GM12864 (cell line): ENCODE data around the gene BIVM.

ENCODE experiments used
- DNase-seq: peaks from one replicate; pipeline ENCODE4 v3.0.0-alpha.2; 2011; ENCODE audit warnings: low read depth
- H3K4me3 ChIP-seq: 2 replicates; pipeline ENCODE4 v1.5.1; 2011; ENCODE audit warnings: mild to moderate bottlenecking, low read depth, low read length, control low read depth
- TF ChIP-seq, protein P1 (sequence below): IDR thresholded peaks from 2 replicates; pipeline ENCODE4 v1.5.1; 2011; ENCODE audit warnings: low read depth, mild to moderate bottlenecking, moderate library complexity, low read length, control low read depth, inconsistent platforms; ENCODE audit errors: missing control alignments

The BIVM gene

DNA sequence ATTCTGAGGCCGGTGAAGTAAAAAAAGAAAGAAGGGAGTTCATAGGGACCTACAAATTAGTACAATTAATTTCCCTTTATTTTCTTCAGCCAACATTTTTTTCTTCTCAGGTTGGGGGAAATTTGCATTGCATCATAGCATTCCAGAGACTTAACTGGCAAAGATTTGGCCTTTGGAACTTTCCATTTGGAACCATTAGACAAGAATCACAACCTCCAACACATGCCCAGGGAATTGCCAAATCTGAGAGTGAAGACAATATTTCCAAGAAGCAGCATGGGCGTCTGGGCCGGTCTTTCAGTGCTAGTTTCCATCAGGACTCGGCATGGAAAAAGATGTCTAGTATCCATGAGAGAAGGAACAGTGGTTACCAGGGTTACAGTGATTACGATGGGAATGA is 40.5 kb downstream of the BIVM start:
- no peak overlapping the region for H3K4me3 ChIP-seq
- DNase-seq = no peak
- TF ChIP-seq, protein P1, sequence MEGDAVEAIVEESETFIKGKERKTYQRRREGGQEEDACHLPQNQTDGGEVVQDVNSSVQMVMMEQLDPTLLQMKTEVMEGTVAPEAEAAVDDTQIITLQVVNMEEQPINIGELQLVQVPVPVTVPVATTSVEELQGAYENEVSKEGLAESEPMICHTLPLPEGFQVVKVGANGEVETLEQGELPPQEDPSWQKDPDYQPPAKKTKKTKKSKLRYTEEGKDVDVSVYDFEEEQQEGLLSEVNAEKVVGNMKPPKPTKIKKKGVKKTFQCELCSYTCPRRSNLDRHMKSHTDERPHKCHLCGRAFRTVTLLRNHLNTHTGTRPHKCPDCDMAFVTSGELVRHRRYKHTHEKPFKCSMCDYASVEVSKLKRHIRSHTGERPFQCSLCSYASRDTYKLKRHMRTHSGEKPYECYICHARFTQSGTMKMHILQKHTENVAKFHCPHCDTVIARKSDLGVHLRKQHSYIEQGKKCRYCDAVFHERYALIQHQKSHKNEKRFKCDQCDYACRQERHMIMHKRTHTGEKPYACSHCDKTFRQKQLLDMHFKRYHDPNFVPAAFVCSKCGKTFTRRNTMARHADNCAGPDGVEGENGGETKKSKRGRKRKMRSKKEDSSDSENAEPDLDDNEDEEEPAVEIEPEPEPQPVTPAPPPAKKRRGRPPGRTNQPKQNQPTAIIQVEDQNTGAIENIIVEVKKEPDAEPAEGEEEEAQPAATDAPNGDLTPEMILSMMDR = no peak

GRCh38 chr13:102845289-102845629 is 46.3 kb downstream of the BIVM start:
- DNase-seq = no peak
- TF ChIP-seq, protein P1 = no peak
- peak overlapping the region; percentile 100 for H3K4me3 ChIP-seq

GRCh38 chr13:102845630-102846260 is 46.8 kb downstream of the BIVM start, which contains the start of gene ERCC5:
Gene ERCC5, plus strand, starts transcription at chr13:102846032. Its CDS starts 235 bp downstream, at chr13:102846267.
- peak within 1 kb of the TSS; percentile 100 for H3K4me3 ChIP-seq
- DNase-seq = peak; percentile 92
- TF ChIP-seq, protein P1 = no peak

DNA sequence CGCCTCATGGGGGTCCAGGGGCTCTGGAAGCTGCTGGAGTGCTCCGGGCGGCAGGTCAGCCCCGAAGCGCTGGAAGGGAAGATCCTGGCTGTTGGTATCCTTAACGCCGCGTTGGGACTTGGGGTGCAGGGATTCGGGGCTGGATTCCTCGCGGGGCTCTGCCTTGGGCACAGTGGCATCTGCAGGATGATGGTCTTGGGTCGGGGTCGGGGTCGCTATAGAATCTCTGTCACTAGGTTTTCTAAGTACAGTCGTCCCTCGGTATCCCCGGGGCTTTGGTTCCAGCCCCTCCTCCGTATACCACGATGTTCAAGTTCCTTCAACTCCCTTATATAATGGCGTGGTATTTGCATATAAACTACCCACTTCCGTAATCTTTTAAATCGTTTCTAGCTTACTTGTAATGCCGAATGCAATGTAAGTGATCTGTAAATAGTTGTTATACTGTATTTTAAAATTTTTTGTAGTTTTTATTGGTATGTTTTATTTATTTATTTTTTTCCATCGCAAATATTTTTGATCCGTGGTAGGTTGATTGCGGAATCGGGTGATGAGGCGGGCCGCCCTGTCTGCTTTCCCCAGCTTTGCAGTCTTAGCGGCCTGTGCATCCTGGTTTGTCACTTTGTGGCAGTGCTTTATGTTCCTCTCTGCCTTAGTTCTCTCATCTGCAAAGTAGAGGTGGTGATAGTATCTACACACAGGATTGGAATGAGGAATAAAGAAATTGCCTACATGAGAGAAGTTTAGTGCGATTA is 47.5 kb downstream of the BIVM start:
- peak overlapping the region; percentile 100 for H3K4me3 ChIP-seq

GRCh38 chr13:102847272-102848234 is 48.6 kb downstream of the BIVM start:
- no peak for DNase-seq
- TF ChIP-seq, protein P1 = peak; percentile 59
- peak overlapping the region; percentile 100 for H3K4me3 ChIP-seq

More for the DNA sequence above, 47.5 kb downstream of the BIVM start:
- DNase-seq = peak; percentile 37
- TF ChIP-seq, protein P1 = no peak

- TF ChIP-seq, protein P1 = no peak
- H3K4me3 ChIP-seq = no peak overlapping the region
- no peak for DNase-seq
These were observed 50.0 kb downstream of the BIVM start for GRCh38 chr13:102848956-102849355.
